Stimulated activated CD4-positive, alpha-beta T cell treated with anti-CD3 and anti-CD28 coated beads, TNF-alpha, amount 100 ng/mL, for 48 hours (primary cell): ENCODE measurements around the gene OR3A3.

Source experiments
- DNase-seq, 3 donors: peaks; one replicate each; pipeline ENCODE4 v3.0.0-alpha.2; 2020; ENCODE audit warnings: low read depth in 3 of 3

OR3A3 gene

GRCh38 chr17:3472137-3472536 lies 61.0 kb downstream of the OR3A3 start:
- DNase-seq: no peak
